Thoracic aorta (tissue), 2 donors: Measurements from ENCODE around the gene ZCCHC24. TPM values are rescaled to one million over a fixed set of nuclear protein-coding genes. Genes with fewer than 3 reads are reported as not detected.

Experiments
- ATAC-seq: fragments of 150-250 bp; one replicate; pipeline ENCODE4 v1.8.0; 2017; ENCODE audit warnings: low read depth; ENCODE audit not compliant: insufficient number of reproducible peaks, low FRiP score
- DNase-seq: peaks from one replicate; pipeline ENCODE4 v3.0.0-alpha.2; 2020; ENCODE audit warnings: low spot score
- H3K27ac ChIP-seq, 2 donors: fragments of 200-600 bp; sonication (generic); 1 replicate in 1 of 2; 2 replicates in 1 of 2; pipeline ENCODE4 v1.5.1; 2016; ENCODE audit warnings: mild to moderate bottlenecking in 2 of 2, moderate library complexity in 2 of 2
- H3K27me3 ChIP-seq: fragments of 200-600 bp; sonication (generic); replicated peaks from 2 replicates; pipeline ENCODE4 v1.6.0; 2016; ENCODE audit warnings: mild to moderate bottlenecking; ENCODE audit not compliant: insufficient read depth
- H3K36me3 ChIP-seq: fragments of 200-600 bp; sonication (generic); one replicate; pipeline ENCODE4 v1.5.1; 2016
- H3K4me1 ChIP-seq, 2 donors: fragments of 200-600 bp; sonication (generic); 1 replicate in 1 of 2; 2 replicates in 1 of 2; pipeline versions ENCODE4 v1.5.1 to v1.6.0; 2016; ENCODE audit warnings: low read depth in 2 of 2, mild to moderate bottlenecking in 1 of 2; ENCODE audit not compliant: control insufficient read depth in 1 of 2
- H3K4me3 ChIP-seq: fragments of 200-600 bp; sonication (generic); 2 replicates; pipeline ENCODE4 v1.5.1; 2016; ENCODE audit warnings: mild to moderate bottlenecking
- H3K9me3 ChIP-seq: fragments of 200-600 bp; sonication (generic); 2 replicates; pipeline ENCODE4 v1.5.1; 2016
- total RNA-seq, 2 donors: library from RNA; depleted of rRNA; stranded (reverse); fragments of >200 nt; gene quantifications; one replicate each; pipeline versions ENCODE4 v1.1.0 to v1.2.3, GENCODE V29; 2016
- TF ChIP-seq, protein P1 (sequence below): fragments of 200-600 bp; sonication (generic); IDR thresholded peaks from one replicate; pipeline ENCODE4 v1.5.1; 2019; ENCODE audit warnings: antibody characterized with exemption

The ZCCHC24 gene
- total RNA-seq, 2 donors from 2014 or later, result 66.9 to 82.9 TPM

DNA sequence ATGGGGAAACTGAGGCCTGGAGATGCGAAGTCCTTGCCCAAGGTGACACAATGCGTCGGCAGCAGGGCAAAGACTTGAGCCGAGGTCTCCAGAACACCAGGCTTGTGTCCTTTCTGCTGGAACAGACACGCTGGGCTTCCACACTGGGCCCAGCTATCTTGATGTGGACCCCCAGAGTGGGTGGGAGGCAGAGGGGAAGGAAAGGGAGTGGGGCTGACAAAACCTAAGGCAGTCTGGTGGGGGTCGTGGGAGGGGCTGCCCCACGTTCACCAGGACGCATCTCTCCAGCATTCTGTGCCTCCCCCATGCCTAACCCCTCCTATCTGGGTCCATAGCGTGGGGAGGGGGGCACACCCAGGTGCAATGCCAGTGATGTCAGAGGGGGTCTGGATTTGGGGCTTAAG lies 60.0 kb downstream of the ZCCHC24 start:
- Histone ChIP-seq H3K9me3 (no peaks in the 10 kb centered on the region), H3K27ac (no peak overlapping the region), H3K27me3 (no peaks in the 10 kb centered on the region), H3K4me3 (no peak overlapping the region), H3K36me3 (peaks cover 13% of the 10 kb centered on the region), H3K4me1 (peaks cover 10 to 26% of the 10 kb centered on the region in 2 donors)
- TF ChIP-seq, protein P1, sequence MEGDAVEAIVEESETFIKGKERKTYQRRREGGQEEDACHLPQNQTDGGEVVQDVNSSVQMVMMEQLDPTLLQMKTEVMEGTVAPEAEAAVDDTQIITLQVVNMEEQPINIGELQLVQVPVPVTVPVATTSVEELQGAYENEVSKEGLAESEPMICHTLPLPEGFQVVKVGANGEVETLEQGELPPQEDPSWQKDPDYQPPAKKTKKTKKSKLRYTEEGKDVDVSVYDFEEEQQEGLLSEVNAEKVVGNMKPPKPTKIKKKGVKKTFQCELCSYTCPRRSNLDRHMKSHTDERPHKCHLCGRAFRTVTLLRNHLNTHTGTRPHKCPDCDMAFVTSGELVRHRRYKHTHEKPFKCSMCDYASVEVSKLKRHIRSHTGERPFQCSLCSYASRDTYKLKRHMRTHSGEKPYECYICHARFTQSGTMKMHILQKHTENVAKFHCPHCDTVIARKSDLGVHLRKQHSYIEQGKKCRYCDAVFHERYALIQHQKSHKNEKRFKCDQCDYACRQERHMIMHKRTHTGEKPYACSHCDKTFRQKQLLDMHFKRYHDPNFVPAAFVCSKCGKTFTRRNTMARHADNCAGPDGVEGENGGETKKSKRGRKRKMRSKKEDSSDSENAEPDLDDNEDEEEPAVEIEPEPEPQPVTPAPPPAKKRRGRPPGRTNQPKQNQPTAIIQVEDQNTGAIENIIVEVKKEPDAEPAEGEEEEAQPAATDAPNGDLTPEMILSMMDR, result no peak
- ATAC-seq (no peak), DNase-seq (no peak)

DNA sequence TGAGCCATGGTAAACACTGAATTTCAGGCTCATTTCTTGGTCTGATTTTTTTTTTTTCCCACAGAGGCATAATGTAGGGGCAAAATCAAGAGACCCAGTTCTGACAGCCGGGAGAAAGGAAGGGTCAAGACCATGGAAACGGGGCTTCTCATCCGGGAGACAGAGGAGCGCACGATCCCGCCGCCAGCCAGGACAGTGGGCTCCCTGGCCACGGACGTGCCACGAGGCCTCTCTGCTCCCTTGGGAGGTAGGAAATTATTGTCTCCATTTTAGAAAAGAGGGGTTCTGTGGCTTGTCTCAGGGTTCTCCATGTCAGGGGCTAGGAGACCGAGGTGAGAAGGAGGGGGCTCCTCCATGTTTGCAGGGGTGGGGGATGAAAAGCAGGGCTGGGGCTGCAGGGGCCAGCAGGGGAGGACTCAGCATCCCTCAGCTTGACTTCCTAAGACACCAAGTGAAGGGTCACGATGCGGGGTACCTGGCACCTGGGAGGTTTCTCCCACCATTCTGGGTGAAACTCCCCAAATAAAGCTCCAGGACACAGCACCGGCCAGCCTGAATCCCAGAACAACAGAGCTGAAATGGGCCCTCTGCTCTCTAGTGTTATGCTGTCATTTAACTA lies 60.5 kb downstream of the ZCCHC24 start:
- H3K4me3 ChIP-seq, result no peak overlapping the region
- peaks cover 11 to 31% of the 10 kb centered on the region in 2 donors for H3K4me1 ChIP-seq
- H3K36me3 ChIP-seq, result peaks cover 13% of the 10 kb centered on the region
- H3K27me3 ChIP-seq, result no peaks in the 10 kb centered on the region
- H3K9me3 ChIP-seq, result no peaks in the 10 kb centered on the region
- DNase-seq (no peak), ATAC-seq (no peak)
- H3K27ac ChIP-seq, result no peak overlapping the region
- TF ChIP-seq, protein P1, result no peak

DNA sequence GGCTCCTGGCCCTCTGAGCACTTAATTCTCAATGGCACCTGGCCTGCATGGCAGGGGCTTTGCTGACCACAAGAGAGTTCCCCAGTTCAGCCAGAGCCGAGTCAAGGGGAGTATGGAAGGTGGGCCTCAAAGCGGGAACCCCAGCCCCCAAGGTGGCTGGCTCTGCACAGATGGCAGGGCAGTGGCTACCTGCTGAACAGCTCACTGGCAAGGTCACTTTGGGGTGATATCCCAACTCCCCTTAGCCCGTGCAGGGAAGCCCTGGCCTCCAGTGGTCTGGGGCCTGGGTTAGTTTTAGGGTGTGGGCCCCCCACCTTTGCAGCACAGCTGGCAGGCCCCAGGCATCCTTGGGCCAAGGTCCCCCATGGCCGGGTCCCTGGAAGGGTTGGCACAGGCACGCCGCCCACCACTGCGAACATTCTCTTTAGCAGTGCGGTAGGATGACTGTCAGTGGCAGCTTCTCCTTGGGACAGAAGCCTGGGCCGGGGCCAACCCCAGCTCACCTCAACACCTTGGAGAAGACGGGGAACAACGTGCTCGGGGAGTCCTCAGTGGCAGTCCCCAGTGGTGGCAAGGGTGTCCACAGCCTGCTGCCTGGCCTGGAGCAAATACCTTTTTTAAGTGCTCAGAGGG lies 61.3 kb downstream of the ZCCHC24 start:
- H3K27ac ChIP-seq, result no peak overlapping the region
- peaks cover 18 to 39% of the 10 kb centered on the region in 2 donors for H3K4me1 ChIP-seq
- TF ChIP-seq, protein P1, result no peak
- H3K27me3 ChIP-seq, result no peaks in the 10 kb centered on the region
- no peaks in the 10 kb centered on the region for H3K9me3 ChIP-seq
- H3K36me3 ChIP-seq, result peaks cover 13% of the 10 kb centered on the region
- H3K4me3 ChIP-seq, result no peak overlapping the region
- DNase-seq, result no peak
- ATAC-seq, result no peak

DNA sequence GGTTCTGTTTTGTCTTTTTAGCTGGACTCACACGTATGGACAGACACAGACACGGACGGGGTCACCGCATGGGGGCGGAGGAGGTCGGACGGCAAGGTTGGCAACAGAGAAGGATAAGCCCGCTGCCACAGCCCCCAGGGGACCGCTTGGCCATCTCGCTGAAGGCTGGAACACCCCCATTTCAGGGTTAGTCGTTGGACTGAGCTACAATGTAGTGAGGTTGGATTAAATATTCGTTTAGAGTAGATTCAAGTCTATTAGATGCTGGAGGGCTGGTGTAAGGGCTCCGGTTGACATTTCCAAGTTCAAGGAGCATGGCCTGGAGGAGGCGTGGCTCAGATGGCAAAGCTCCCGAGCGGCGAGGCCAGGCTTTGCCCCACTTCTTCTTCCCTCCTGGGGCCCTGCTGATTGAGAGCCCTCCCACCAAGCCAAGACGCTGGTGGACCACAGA lies 62.9 kb downstream of the ZCCHC24 start:
- ATAC-seq (no peak), DNase-seq (no peak)
- H3K4me3 ChIP-seq, result no peak overlapping the region
- H3K27ac ChIP-seq, result peak overlapping the region; percentile 80 to 87
- H3K27me3 ChIP-seq, result no peaks in the 10 kb centered on the region
- TF ChIP-seq, protein P1, result no peak
- H3K4me1 ChIP-seq, result peaks cover 19 to 42% of the 10 kb centered on the region in 2 donors
- H3K36me3 ChIP-seq, result peaks cover 8% of the 10 kb centered on the region
- no peaks in the 10 kb centered on the region for H3K9me3 ChIP-seq

DNA sequence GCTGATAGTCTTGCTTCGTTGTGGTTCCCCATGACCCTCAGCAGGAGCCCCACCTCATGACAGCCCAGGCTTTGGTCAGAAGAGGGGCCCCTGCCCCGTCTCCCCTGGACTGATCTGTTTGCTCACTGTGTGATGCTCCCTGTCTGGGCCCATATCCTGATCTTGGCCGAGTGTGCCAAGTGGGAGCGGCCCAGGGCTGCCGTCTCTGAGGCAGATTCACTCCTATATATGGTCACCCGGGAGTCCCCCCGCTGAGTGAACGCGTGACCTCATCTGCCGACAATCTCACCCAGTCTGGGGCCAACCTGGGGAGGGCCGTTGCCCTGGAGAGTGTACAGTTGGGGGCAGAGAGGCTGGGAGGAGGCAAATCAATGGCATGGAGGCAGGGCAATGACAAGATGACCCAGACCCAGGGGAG lies 63.6 kb downstream of the ZCCHC24 start:
- Histone ChIP-seq H3K4me3 (no peak overlapping the region), H3K36me3 (peaks cover 8% of the 10 kb centered on the region), H3K27me3 (no peaks in the 10 kb centered on the region), H3K9me3 (no peaks in the 10 kb centered on the region), H3K27ac (peak overlapping the region; percentile 80 to 87), H3K4me1 (peaks cover 19 to 42% of the 10 kb centered on the region in 2 donors)
- DNase-seq (peak; percentile 71), ATAC-seq (peak; percentile 67)
- TF ChIP-seq, protein P1, result no peak
